H54 (cell line): ENCODE data around the gene BCAS3.

Experiments used
- DNase-seq: peaks from one replicate; pipeline ENCODE4 v3.0.0; 2011; ENCODE audit warnings: low spot score, mixed read lengths; ENCODE audit not compliant: insufficient read length
- FAIRE-seq: peaks from 3 replicates; lab custom pipeline; 2011; peaks lifted over from hg19 to GRCh38; lab: Jason Lieb, UNC
- POLR2A ChIP-seq: IDR thresholded peaks from 2 replicates; pipeline ENCODE4 v1.6.1; 2011; ENCODE audit warnings: low read depth, mild to moderate bottlenecking, low read length

Gene BCAS3

DNA sequence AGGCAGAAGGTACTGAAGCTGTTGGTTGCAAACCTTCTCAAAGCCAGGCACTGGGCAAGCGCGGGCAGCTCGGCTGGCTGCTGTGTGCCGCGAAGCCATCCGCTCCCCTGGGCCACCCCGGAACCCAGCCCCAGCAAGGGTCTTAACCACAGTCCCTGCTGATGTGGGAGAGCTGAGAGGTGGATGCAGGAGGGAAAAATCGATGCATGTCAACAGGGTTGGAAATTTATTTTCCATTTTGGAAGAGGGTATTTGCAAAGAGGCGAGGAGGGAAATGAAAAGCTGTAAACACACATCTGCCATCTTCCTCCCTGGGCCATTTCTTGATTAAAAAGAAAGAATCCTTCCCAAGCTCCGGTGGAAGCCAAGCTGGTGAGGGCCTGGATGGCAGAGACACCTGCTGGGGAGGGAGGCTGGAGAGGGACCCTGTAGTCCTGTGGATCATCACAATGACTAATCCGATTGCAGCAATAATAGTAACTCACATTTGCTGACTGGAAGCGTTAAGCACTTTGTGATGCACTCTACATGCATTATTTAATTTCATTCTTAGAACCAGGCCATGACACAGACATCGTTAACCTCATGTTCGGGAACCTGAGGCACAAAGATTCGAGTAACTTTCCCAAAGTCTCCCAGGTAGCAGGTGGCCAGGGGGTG lies 708.1 kb downstream of the BCAS3 start:
- FAIRE-seq: no peak
- no peak for TF ChIP-seq POLR2A
- DNase-seq: no peak

DNA sequence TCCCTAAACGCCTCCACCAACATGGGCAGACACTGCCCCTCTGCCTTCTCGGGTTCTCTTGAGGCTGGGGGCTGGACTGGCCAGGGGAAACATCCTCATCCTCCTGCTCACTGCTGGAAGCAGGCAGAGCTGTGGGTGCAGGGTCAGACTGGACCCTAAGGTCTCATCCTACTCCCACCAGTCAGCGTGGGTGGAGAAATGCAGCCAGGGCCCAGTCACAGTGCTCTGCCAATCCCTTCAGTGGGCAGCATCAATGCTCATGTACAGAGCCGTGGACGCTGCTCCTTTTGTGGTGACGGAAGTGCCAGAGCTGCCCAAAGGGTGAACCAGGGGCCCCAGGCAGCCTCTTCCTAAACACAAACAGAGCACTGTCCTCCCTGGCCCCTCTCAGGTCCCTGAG lies 708.6 kb downstream of the BCAS3 start:
- DNase-seq (no peak), FAIRE-seq (no peak)
- no peak for TF ChIP-seq POLR2A

DNA sequence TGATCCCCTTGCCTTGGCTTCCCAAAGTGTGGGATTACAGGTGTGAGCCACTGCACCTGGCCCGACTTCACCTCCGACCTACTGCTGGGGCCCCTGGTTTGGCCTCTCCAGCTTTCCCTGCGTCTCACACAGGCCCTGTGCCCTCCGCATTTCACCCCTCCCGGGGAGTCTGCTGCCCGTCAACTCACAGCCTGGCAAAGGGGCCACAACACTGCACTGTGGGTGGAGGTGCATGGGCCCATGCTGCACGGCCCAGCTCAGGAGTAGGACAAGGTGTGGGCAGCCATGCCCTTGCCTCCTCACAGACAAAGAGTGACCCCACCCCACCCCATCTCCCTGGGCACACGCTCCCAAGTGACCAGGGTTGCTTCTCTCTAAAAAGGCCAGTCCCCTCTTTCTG lies 709.4 kb downstream of the BCAS3 start:
- TF ChIP-seq POLR2A: no peak
- DNase-seq (no peak), FAIRE-seq (no peak)

- TF ChIP-seq POLR2A: no peak
- no peak for DNase-seq
- FAIRE-seq: no peak
Measured at GRCh38 chr17:61387511-61388305, 710.1 kb downstream of the BCAS3 start.

DNA sequence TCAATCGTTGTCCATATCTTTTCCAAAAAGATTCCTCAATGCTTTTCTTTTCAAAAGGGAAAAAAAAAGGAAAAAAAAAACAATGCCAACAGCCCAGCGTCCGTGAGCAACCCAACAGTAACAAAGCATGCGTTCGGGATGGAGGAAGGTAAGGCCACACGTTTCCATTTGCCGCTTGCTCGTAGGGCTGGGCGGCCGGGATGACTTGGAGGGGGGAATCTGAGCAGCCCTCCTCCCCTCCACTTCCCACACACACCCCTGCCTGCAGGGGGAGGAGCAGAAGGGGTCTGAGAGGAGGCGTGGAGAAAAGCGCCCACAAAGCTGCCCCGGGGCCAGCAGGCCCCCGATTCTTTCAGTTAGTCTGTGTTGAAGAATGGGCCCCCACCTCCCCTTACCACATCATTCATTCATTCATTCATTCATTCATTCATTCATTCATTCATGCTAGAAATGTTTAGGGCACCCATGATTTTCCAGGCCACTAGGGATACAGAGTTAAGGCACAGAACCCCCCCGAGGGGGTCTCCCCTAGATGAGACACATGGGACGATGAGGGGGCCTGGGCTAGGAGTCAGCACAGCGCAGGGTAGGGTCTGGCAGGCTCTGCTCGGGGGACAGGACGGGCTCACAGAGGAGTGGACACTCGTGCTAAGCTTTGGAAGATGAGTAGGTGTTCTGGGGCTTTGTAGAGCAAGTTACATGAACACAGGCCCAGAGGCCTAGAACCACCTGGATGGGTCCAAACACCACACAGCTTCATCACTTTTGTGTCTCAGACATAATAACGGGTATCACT lies 711.1 kb downstream of the BCAS3 start:
- DNase-seq (no peak), FAIRE-seq (no peak)
- no peak for TF ChIP-seq POLR2A

DNA sequence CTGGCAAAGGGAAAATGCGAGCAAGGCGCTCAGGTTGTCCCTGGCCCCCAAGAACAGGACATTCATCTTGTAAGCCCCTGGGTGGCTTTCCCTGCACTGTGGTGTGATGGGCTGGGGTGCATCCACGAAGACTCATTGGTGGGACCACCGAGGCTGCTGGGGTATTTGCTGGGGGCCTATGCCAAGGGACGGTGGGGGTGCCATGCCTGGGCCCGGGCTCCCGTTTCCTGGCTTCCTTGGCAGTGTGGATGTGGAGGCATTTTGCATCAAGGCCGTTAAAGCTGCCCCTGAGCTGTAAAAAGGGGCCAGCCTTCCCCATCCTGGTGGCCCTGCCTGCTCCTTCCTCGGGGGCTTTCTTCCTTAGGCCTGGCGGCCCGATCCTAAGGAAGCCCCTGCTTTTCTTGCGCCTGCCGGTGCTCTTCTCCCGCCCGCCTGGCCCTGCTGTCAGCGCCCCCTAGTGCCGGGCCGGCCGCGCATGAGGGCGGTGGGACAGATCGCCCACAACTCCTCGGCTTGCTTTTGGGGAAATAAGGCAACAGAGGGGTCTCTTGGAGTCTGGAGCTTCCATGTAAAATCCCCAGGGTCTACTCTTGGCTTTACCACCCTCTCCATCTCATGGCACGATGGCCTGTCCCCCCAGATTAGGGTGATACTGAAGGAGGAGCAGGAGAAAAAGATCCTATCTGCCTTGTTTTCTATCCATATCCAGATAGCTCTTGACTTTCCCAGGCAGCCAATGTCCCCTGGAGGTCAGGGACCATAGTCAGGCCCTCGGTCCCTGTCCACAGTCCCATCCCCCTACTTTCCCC lies 712.2 kb downstream of the BCAS3 start:
- FAIRE-seq (no peak), DNase-seq (no peak)
- no peak for TF ChIP-seq POLR2A

- no peak for TF ChIP-seq POLR2A
- no peak for DNase-seq
- FAIRE-seq: no peak
Measured at GRCh38 chr17:61390479-61390791, 712.8 kb downstream of the BCAS3 start.

DNA sequence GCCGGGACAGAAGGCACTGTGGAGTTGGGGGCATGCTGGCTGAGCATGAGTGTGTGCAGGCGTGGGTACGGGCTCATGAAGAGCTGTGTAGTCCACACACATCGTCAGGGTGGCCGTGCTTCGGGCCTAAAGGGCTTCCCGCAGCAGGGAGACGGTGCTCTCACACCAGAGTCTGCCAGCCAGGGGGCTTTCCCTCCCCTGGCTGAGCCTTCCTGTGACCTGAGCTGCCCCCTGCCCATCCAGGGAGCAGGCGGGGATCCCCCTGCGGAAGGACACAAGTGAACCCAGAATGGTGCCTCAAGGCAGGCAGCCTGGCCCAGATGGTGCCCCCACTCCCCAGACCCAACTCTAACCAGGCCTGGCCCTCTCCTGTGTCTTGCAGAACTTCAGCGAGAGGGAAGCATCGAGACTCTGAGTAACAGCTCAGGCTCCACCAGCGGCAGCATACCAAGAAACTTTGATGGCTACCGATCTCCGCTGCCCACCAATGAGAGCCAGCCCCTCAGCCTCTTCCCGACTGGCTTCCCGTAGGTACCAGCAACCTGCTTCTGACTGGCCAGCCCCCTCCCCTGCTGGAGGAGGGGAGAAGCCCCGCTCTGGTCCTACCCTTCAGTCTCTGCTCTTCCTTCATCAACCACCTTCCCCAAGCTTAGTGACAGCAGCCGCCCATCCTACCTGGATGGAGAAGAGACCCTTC lies 714.1 kb downstream of the BCAS3 start:
- no peak for TF ChIP-seq POLR2A
- FAIRE-seq (no peak), DNase-seq (no peak)

GRCh38 chr17:61392679-61393078 lies 715.0 kb downstream of the BCAS3 start:
- no peak for FAIRE-seq

DNA sequence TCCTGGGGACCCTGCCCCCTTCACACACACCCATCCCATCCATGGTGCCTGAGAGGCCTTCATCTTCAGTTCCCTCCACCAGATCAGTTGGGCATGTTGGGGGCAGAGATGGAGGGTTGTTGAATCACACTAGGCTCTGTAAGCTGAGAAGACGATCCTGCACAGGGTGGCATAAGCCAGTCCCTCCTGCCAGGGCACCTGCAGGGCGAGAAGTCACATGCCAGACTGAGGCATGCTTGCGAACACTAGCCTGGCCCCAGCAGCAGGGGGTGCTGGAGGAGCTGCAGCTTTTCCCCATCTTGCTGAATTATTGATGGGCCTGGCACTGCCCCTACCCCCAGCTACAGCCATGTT lies 715.9 kb downstream of the BCAS3 start:
- FAIRE-seq (no peak), DNase-seq (no peak)
- TF ChIP-seq POLR2A: no peak

More at GRCh38 chr17:61392679-61393078, 715.0 kb downstream of the BCAS3 start:
- no peak for TF ChIP-seq POLR2A
- DNase-seq: no peak

GRCh38 chr17:61393904-61394629 lies 716.4 kb downstream of the BCAS3 start:
- no peak for DNase-seq
- no peak for FAIRE-seq
- no peak for TF ChIP-seq POLR2A

DNA sequence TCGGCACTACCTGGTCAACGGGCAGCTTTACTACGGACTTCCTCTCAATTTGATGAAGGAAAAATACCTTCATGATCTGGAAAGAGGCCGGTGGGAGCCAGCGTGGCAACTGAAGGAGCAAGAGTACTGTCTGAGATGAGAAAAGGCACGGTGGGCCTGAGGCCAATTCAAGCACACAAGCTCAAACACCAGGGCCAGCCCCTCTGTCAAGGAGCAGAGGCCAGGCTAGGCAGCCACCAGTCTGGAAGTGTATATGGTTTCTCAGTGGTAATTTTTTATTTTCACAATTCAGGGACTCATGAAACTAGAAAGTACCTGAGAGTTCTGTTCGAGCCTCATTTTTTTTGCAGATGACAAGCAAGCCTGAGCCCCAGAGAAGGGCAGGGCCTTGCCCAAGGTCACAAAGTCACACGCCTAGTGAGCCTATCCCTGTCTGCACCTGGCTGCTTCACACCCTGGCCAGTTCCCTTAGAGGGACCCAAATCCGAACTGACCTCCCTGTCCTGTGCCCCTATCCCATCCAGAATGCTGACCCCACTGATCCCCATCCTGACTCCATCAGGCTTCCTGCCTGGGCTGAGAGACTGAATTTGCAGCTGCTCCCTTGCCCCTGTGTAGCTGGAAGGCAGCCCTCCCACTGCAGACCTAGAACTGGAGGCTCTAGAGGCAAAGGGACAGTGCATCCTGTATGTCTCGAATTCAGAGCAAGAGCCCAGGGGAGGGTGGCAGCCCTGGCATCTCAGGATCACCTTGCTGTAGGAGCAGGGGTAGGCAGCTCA lies 717.2 kb downstream of the BCAS3 start:
- FAIRE-seq: no peak
- DNase-seq: no peak
- TF ChIP-seq POLR2A: no peak
